T-helper 22 cell (primary cell): ENCODE results near the gene FHOD3.

Experiments
- DNase-seq: peaks from one replicate; pipeline ENCODE4 v3.0.0-alpha.2; 2020; ENCODE audit warnings: low read depth

Gene FHOD3

GRCh38 chr18:36522509-36522908, 225.0 kb downstream of the FHOD3 start:
- DNase-seq: no peak

DNA sequence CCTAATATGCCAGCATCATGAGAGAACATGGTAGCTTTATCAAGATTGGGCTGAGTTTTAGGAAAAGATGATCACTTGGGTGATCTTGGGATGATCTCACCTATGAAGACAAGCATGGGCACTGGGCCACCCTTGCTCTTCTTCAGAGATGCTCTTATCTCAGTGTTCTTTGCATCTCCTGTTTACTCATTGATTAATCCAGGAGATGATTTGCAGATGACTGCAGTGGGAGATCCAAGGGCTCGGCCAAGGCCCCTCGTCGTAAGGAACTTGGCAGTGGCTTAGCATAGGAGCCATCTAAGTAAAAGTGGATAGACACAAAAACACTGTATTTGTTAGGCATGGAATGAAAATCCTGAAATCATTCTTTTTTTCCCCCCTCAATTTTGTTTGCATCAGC, 228.4 kb downstream of the FHOD3 start:
- no peak for DNase-seq

DNA sequence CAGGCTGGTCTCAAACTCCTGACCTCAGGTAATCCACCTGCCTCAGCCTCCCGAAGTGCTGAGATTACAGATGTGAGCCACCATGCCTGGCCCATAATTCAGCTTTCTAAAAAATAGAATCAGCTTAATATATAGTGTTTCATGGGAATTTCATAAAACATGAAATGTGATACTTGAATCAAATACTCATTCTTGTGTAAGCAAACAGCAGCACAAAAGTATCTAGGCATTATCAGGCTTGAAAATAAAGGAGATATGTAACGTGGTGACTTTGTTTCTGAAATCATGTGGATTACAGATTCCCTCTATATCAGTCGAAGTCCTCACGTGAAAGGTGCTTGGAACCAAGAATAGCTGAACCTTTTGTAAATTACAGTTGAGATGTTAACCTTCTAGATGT, 229.1 kb downstream of the FHOD3 start:
- no peak for DNase-seq

GRCh38 chr18:36527051-36527450, 229.5 kb downstream of the FHOD3 start:
- no peak for DNase-seq

- DNase-seq: no peak
These were observed 230.4 kb downstream of the FHOD3 start for GRCh38 chr18:36527740-36528455.

DNA sequence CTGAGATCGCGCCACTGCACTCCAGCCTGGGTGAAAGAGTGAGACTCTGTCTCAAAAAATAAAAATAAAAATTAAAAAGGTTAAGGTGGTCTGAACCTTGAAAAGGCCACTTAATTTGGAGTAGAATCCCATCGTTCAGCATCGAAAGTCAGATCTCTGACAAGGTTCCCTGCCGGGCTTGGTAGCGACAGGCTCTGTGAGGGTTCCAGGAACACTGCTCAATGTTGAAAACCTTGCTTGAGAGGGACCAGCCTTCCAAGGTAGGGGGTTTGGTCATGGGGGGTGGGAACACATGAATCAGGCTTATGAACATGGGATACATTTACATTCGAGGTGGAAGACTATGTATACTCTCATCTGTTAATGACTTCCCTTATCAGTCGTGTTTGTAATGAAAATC, 232.2 kb downstream of the FHOD3 start:
- DNase-seq: no peak

- no peak for DNase-seq
These were observed 233.3 kb downstream of the FHOD3 start for GRCh38 chr18:36530676-36531405.

DNA sequence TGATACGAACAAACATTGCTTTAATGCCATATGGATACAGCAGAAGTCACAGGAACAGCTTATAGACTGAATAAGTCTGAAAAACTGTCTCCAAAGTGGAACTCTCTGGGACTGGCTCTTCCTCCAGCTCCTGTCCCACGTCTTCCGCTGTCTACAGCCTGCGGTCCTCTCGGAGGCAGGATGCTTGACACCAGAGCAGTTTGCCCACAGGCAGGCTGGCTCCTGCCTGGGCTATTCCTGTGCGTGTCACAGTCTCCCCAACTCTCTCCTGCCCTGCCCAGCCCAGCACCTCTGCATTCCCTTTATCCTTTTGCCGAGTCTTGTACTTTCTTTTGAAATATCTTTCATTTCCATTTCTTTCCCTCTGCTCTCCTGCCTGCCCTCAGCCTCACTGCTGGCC, 234.1 kb downstream of the FHOD3 start:
- no peak for DNase-seq

DNA sequence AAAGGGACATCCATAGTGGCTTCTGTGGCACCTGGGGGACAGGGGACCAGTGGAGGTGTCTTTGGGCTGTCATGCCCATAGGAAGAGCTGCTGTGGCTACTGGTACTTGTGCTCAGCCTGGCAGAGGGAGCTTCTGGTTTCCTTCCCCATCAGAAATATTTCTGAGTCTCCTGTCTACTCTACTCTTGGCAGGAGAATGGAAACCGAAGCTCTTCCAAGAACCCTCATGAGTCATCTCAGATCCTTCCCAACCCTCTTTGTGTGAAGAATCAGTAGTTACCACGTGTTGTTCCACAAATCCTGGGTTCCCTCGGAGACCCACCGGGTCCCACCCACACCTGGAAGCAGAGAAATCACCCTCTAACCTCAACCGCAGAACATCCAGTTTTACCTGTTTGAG, 234.9 kb downstream of the FHOD3 start:
- no peak for DNase-seq

DNA sequence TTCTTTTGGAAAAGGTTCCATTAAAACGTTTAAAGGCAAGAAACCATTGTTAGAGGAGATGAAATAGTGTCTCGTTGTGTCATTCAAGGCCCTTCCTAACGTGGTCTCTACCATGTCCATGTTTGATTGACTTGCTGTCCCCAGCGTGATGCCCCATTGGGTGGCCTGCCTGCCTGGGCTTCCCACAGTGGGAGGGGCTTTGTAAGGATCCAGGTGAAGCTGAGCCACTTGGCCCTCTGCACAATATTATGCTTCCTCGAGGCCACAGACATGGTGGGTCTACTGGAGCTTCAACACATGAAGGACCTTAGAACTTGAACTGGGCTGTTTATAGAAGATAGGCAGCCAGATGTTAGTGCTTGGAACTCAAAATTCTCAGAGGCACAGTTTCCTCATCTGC, 235.3 kb downstream of the FHOD3 start:
- DNase-seq: no peak

DNA sequence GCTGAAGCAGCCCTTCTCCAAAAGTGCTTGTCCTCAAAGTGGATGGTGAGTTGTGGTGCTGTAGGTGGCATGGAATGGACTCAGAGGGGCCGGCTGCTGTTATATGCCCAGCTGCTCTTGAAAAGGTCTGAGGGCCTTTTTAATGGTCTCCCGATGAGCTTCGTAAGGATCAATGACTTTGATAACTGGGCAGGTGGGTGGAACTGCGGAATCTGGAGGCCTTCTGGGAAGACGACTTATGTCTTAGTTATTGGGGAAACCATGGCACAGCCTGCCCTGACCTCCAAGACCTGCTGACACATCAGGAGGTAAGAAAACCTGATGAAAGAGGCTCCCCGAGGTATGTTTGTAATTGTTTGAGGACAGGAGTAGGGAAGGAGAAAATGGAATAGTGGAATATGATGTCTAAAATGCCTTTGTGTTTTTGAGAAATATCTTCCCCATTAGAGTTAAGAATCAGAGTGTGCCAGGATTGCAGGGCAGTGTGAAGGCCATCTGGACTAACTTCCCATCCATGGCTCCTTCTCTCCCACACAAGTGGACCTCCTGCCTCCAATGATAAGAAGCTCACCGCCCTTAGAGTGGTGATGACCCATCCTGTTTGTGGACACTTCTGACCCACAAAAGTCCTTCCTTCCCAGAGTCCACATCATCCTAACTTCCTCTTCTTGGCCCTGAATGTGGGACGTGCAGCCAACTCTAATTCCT, 236.1 kb downstream of the FHOD3 start:
- DNase-seq: no peak

DNA sequence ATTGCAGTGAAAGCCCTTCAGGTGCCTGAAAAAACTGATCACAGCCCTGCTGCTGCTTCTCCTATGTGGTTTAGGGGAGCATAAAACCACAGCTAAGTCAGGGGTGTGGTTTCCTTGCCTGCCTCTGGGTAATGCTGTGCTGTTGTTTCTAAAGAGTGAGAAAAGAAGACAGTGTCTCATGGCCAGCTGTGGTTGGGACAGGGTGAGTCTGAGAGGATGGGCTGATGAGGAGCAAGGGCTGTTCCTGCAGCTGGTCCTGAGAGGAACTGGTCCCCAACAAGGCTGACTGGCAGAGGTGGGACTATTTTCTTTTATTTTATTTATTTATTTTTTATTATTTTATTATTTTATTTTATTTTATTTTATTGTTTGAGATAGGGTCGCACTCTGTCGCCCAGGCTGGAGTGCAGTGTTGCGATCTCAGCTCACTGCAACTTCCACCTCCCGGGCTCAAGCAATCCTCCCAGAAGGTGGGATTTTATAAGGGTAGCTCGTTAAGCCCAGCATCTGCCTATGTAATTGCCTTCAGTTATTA, 236.7 kb downstream of the FHOD3 start:
- DNase-seq: no peak

GRCh38 chr18:36535202-36535935, 237.9 kb downstream of the FHOD3 start:
- DNase-seq: no peak

DNA sequence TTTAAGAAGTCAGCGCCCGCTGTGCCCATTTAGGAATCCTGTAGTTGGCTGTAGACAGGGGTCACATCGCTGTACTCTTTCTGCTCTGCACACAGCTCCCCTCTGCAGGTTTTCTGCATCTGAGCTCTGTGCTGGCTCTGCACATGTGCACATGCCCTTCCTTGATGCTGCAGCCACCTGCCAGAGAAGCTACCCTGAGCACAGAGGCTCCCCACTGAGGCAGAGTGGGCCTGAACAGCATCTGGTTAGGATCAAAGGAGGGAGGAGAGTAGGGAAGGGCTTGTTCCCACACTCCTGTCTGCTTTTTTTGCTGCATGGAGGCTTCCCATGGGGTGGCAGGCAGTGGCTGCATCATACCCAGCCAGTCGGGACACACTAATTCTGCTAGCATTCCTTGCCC, 238.9 kb downstream of the FHOD3 start:
- DNase-seq: no peak

DNA sequence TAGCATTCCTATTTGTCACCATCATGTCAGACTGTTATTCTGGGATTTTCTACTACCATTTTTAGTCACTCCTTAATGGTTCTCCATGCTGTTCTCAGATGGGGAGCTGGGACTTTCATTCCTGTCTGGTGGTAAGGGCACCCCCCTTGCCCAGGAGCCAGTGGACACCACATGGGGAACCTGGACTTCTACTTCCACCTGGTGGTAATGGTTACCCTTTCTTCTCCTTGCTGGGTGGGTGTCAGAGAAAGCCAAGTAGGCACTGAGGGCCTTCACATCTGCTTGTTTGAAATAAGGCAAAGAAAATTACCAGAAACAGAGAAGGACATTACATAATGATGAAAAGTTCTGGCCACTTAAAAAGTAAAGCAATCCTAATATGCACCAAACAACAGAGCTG, 239.8 kb downstream of the FHOD3 start:
- DNase-seq: no peak

- DNase-seq: no peak
These were observed 242.2 kb downstream of the FHOD3 start for GRCh38 chr18:36539674-36540231.

- no peak for DNase-seq
These were observed 245.5 kb downstream of the FHOD3 start for GRCh38 chr18:36543030-36543429.

DNA sequence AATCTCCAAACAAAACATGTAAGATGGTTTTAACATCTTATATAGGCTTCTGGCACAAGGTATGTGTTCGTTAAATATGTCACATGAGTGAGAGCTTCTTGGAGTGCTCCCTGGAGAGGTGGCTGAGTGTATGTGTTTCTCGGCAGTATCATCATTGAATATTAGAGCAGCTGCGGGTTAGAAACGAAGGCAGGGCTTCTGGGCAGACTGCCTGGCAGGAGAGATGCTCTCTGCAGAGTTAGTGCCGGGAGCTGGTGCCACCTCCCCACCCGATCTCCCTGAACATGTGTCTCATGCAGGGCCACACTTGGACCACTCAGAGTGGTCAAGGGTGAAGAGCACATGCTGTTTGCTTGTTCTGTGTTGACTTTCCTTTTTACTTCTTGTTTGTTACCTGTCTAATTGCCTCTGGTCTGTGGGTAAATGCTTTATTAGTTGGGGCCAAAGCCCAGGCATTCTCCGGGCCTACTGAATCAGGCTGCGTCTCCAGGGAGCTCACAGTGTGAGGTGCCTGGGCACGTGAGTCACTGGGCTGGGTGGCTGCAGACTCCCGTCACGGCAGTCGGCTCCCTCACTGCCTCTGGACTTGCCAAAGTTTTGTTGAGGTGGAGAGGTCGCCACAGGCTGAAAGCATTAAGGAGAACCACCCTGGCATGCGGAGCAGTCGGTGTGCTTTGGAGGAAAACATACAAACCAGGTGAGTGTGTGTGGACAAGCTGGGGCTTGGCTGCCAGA, 246.6 kb downstream of the FHOD3 start:
- no peak for DNase-seq

DNA sequence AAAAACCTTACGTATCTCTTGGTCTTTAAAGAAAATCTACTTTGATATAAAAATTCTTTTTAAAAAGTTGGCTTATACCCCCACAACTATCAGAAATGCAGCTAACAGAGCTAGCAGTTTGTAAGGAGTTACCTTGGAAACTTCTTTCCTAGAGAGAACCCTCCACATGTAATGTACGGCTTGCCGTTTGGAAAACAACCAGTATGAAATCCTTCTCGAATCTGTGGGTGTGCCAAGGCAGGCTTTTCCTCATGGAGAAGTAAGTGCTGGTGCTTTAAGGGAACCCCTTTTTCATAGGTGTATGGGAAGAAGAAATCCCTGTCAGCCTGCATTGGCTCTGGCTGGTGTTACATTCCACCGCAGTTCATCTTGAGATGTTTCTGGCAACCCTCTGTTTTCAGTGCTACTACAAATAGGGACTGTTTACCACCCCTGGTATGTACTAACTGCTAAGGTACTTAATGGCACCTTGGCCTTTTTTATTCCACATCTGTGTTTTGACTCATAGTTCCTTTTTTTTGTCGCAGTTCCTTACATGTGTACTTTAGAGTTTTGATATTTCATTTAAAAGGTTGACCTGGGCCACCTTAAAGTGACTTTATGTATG, 248.4 kb downstream of the FHOD3 start:
- DNase-seq: no peak

GRCh38 chr18:36546876-36547275, 249.4 kb downstream of the FHOD3 start:
- DNase-seq: no peak

DNA sequence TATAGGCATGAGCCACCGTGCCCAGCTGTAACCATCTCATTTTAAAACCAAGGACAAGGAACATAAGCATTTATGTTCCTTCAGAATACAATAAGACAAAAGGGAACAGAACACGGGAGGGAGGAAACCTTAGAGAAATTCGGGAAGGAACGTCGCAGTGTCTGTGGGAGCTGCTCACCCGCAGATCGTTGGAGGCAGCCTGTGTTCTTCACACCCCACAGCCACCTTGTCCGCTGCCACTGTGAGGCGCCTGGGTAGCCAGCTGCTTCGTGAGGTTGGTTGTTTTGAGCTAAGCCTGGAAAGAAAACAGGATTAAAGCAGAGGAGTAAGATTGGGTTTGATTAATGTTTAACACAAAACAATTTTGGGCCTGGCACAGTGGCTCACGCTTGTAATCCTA, 250.0 kb downstream of the FHOD3 start:
- DNase-seq: no peak
